GM12892 (cell line): ENCODE results near the gene ALPG.

Experiments used
- POLR2A ChIP-seq: IDR thresholded peaks from 2 replicates; pipeline ENCODE4 v1.6.1; 2011; ENCODE audit warnings: low read depth, low read length, control low read depth
- POLR2AphosphoS5 ChIP-seq: IDR thresholded peaks from 2 replicates; pipeline ENCODE4 v1.6.1; 2011; ENCODE audit warnings: low read depth, low read length, control low read depth
- TAF1 ChIP-seq: IDR thresholded peaks from 2 replicates; pipeline ENCODE4 v1.6.1; 2011; ENCODE audit warnings: low read depth, mild to moderate bottlenecking, control low read depth, low read length, borderline replicate concordance

DNA sequence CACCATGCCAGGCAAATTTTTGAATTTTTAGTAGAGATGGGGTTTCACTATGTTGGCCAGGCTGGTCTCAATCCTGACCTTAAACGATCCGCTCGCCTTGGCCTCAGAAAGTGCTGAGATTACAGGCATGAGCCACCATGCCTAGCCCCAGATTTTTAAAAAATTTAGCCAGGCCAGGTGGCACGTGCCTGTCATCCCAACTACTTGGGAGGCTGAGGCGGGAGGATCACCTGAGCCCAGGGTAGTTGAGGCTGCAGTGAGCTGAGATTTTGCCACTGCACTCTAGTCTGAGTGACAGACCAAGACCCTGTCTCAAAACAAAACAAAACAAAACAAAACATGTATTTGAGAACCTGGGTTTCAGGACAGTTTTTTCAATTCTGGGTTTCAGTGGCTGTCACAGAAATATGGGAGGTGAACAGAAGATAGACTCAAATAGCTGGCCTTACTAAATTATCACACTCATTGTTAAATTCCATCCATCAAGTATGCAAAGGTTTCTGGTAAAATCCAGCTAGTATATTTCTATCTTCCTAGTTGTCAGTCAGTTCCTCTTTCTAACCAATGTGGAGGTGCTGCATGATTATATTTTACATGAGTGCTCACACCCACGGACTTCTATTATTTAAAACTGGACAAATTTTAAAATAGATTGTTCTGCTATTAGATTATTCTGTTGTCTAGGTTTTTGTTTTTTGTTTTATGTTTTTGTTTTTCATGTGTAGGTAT lies 5.4 kb downstream of the ALPG start:
- TF ChIP-seq POLR2A (no peak), POLR2AphosphoS5 (no peak), TAF1 (no peak)
